Measurements from ENCODE around the gene DOLK.

The DOLK gene

GRCh38 chr9:128912270-128912853 is 35.0 kb downstream of the DOLK start:
- peak; percentile 87 for DNase-seq (ENCODE audit: low read depth)
- no peak for TF ChIP-seq CTCF (conservative IDR thresholded peaks at IDR 0.05; ENCODE audit: low read depth, low read length)
- no peak overlapping the region for H3K4me3 ChIP-seq (ENCODE audit: low read length)

- no peak for TF ChIP-seq CTCF (conservative IDR thresholded peaks at IDR 0.05; ENCODE audit: low read depth, low read length)
- no peak overlapping the region for H3K4me3 ChIP-seq (ENCODE audit: low read length)
- no peak for DNase-seq (ENCODE audit: low read depth)
These were observed 35.8 kb downstream of the DOLK start for GRCh38 chr9:128911529-128912035.

GRCh38 chr9:128910906-128911305 is 36.5 kb downstream of the DOLK start:
- no peak for TF ChIP-seq CTCF (conservative IDR thresholded peaks at IDR 0.05; ENCODE audit: low read depth, low read length)
- H3K4me3 ChIP-seq (ENCODE audit: low read length), result no peak overlapping the region
- DNase-seq (ENCODE audit: low read depth), result no peak

GRCh38 chr9:128909859-128910258 is 37.5 kb downstream of the DOLK start:
- H3K4me3 ChIP-seq (ENCODE audit: low read length), result no peak overlapping the region
- no peak for TF ChIP-seq CTCF (conservative IDR thresholded peaks at IDR 0.05; ENCODE audit: low read depth, low read length)
- DNase-seq (ENCODE audit: low read depth), result no peak

- no peak for TF ChIP-seq CTCF (conservative IDR thresholded peaks at IDR 0.05; ENCODE audit: low read depth, low read length)
- no peak for DNase-seq (ENCODE audit: low read depth)
- no peak overlapping the region for H3K4me3 ChIP-seq (ENCODE audit: low read length)
These were observed 39.0 kb downstream of the DOLK start for GRCh38 chr9:128908372-128908771.

GRCh38 chr9:128906741-128907140 is 40.7 kb downstream of the DOLK start:
- TF ChIP-seq CTCF (conservative IDR thresholded peaks at IDR 0.05; ENCODE audit: low read depth, low read length), result no peak
- no peak overlapping the region for H3K4me3 ChIP-seq (ENCODE audit: low read length)
- no peak for DNase-seq (ENCODE audit: low read depth)

GRCh38 chr9:128905964-128906363 is 41.4 kb downstream of the DOLK start:
- no peak for DNase-seq (ENCODE audit: low read depth)
- H3K4me3 ChIP-seq (ENCODE audit: low read length), result no peak overlapping the region
- TF ChIP-seq CTCF (conservative IDR thresholded peaks at IDR 0.05; ENCODE audit: low read depth, low read length), result no peak
